OCI-LY1 (cell line): ENCODE results near the gene VAV3.

ENCODE experiments used
- H2AFZ ChIP-seq: fragments of 200-600 bp; sonication (generic), shearing (Covaris generic); 2 replicates; pipeline ENCODE4 v1.6.0; 2014; ENCODE audit warnings: antibody characterized with exemption, mild to moderate bottlenecking, low read length
- H3F3A ChIP-seq: fragments of 200-600 bp; sonication (generic), shearing (Covaris generic); 2 replicates; pipeline ENCODE4 v1.6.0; 2014; ENCODE audit warnings: mild to moderate bottlenecking, antibody characterized with exemption, low read length, moderate library complexity; ENCODE audit not compliant: insufficient read depth
- H3K27ac ChIP-seq: fragments of 200-600 bp; sonication (generic); 2 replicates; pipeline ENCODE4 v1.5.1; 2014; ENCODE audit warnings: low read length, mixed run types, mild to moderate bottlenecking, low read depth; ENCODE audit not compliant: poor library complexity, severe bottlenecking
- H3K27me3 ChIP-seq: fragments of 200-600 bp; sonication (generic); 2 replicates; pipeline ENCODE4 v1.6.0; 2014; ENCODE audit warnings: antibody characterized with exemption, mild to moderate bottlenecking, low read length, moderate library complexity; ENCODE audit not compliant: insufficient read depth
- H3K36me3 ChIP-seq: fragments of 200-600 bp; sonication (generic); 2 replicates; pipeline ENCODE4 v1.6.1; 2014; ENCODE audit warnings: mild to moderate bottlenecking, antibody characterized with exemption, low read length, moderate library complexity, mixed read lengths; ENCODE audit not compliant: insufficient read depth
- H3K4me1 ChIP-seq: fragments of 200-600 bp; sonication (generic); 2 replicates; pipeline ENCODE4 v1.5.1; 2014; ENCODE audit warnings: mild to moderate bottlenecking, low read length, moderate library complexity; ENCODE audit not compliant: insufficient read depth, severe bottlenecking
- H3K4me2 ChIP-seq: fragments of 200-600 bp; sonication (generic), shearing (Covaris generic); 2 replicates; pipeline ENCODE4 v1.6.1; 2014; ENCODE audit warnings: low read length
- H3K4me3 ChIP-seq: fragments of 200-600 bp; sonication (generic); 2 replicates; pipeline ENCODE4 v1.5.1; 2014; ENCODE audit warnings: low read length, low read depth, mild to moderate bottlenecking, mixed read lengths; ENCODE audit not compliant: poor library complexity, severe bottlenecking
- H3K79me2 ChIP-seq: fragments of 200-600 bp; shearing (Covaris generic); 2 replicates; pipeline ENCODE4 v1.6.1; 2016; ENCODE audit warnings: mixed run types, low read length, mixed read lengths; ENCODE audit not compliant: insufficient read depth
- H3K9ac ChIP-seq: fragments of 200-600 bp; sonication (generic), shearing (Covaris generic); 2 replicates; pipeline ENCODE4 v1.6.1; 2014; ENCODE audit warnings: mild to moderate bottlenecking, low read length, mixed read lengths
- H3K9me2 ChIP-seq: fragments of 200-600 bp; sonication (generic), shearing (Covaris generic); 2 replicates; pipeline ENCODE4 v1.6.1; 2014; ENCODE audit warnings: low read depth, mild to moderate bottlenecking, low read length, mixed read lengths
- H3K9me3 ChIP-seq: fragments of 200-600 bp; shearing (Covaris generic); 2 replicates; pipeline ENCODE4 v1.6.1; 2014; ENCODE audit warnings: low read length, mixed read lengths
- H4K20me1 ChIP-seq: fragments of 200-600 bp; sonication (generic), shearing (Covaris generic); 2 replicates; pipeline ENCODE4 v1.6.0; 2016; ENCODE audit warnings: mild to moderate bottlenecking, low read length; ENCODE audit not compliant: insufficient read depth
- CTCF ChIP-seq: fragments of 200-600 bp; sonication (generic), shearing (Covaris generic); IDR thresholded peaks from 2 replicates; pipeline ENCODE4 v1.5.1; 2017; ENCODE audit warnings: mild to moderate bottlenecking, antibody characterized with exemption, low read length, moderate library complexity, mixed read lengths
- EZH2 ChIP-seq: fragments of 200-600 bp; sonication (generic), shearing (Covaris generic); IDR thresholded peaks from 2 replicates; pipeline ENCODE4 v1.8.0; 2017; ENCODE audit warnings: borderline replicate concordance, mixed run types, mild to moderate bottlenecking, antibody characterized with exemption, low read length, moderate library complexity, mixed read lengths

Gene VAV3

GRCh38 chr1:107950464-107950863, 14.5 kb downstream of the VAV3 start:
- H3K4me3 ChIP-seq, result no peak overlapping the region
- no peaks in the 10 kb centered on the region for H4K20me1 ChIP-seq
- H3K27me3 ChIP-seq, result no peaks in the 10 kb centered on the region
- H3K4me2 ChIP-seq, result no peak overlapping the region
- H3K9ac ChIP-seq, result no peak overlapping the region
- no peak overlapping the region for H3K27ac ChIP-seq
- no peaks in the 10 kb centered on the region for H3K9me3 ChIP-seq
- peaks cover 35% of the 10 kb centered on the region for H3K4me1 ChIP-seq
- H2AFZ ChIP-seq, result no peak overlapping the region
- TF ChIP-seq CTCF, result no peak
- TF ChIP-seq EZH2, result no peak
- no peaks in the 10 kb centered on the region for H3K9me2 ChIP-seq
- peaks cover 6% of the 10 kb centered on the region; the same call in 1 of the 2 replicates for H3K79me2 ChIP-seq
- H3K36me3 ChIP-seq, result no peaks in the 10 kb centered on the region
- no peaks in the 10 kb centered on the region for H3F3A ChIP-seq

GRCh38 chr1:107949467-107950253, 15.3 kb downstream of the VAV3 start:
- Histone ChIP-seq H3K79me2 (peaks cover 6% of the 10 kb centered on the region; the same call in 1 of the 2 replicates), H3K4me3 (no peak overlapping the region)

GRCh38 chr1:107946794-107947193, 18.2 kb downstream of the VAV3 start:
- Histone ChIP-seq H3K9me2 (no peaks in the 10 kb centered on the region), H3K4me2 (no peak overlapping the region), H3K36me3 (no peaks in the 10 kb centered on the region), H3K9me3 (no peaks in the 10 kb centered on the region), H3K27me3 (no peaks in the 10 kb centered on the region), H3K4me1 (peaks cover 33% of the 10 kb centered on the region), H3K9ac (no peak overlapping the region), H3K79me2 (peaks cover 6% of the 10 kb centered on the region; the same call in 1 of the 2 replicates), H3K4me3 (no peak overlapping the region), H3K27ac (no peak overlapping the region), H4K20me1 (no peaks in the 10 kb centered on the region), H3F3A (no peaks in the 10 kb centered on the region), H2AFZ (no peak overlapping the region)
- no peak for TF ChIP-seq CTCF
- TF ChIP-seq EZH2, result no peak

More at GRCh38 chr1:107949467-107950253, 15.3 kb downstream of the VAV3 start:
- TF ChIP-seq EZH2 (no peak), CTCF (no peak)
- H3K9me3 ChIP-seq, result no peaks in the 10 kb centered on the region
- no peaks in the 10 kb centered on the region for H4K20me1 ChIP-seq
- no peaks in the 10 kb centered on the region for H3K27me3 ChIP-seq
- H3K9ac ChIP-seq, result no peak overlapping the region
- H2AFZ ChIP-seq, result no peak overlapping the region
- no peak overlapping the region for H3K4me2 ChIP-seq
- H3K27ac ChIP-seq, result no peak overlapping the region
- H3F3A ChIP-seq, result no peaks in the 10 kb centered on the region
- no peaks in the 10 kb centered on the region for H3K36me3 ChIP-seq
- peaks cover 30% of the 10 kb centered on the region for H3K4me1 ChIP-seq
- H3K9me2 ChIP-seq, result no peaks in the 10 kb centered on the region
